ENCODE measurements around the gene CCDC33. TPM values are rescaled to one million over a fixed set of nuclear protein-coding genes. Genes with fewer than 3 reads are reported as not detected.
A peak's percentile ranks its signal among the peaks of the same experiment; 100 is the strongest.

CCDC33 gene
- total RNA-seq, 1 experiment from 2014 or later, result 0.15 TPM

- TF ChIP-seq SIN3A (IDR thresholded peaks at IDR 0.05; ENCODE audit: low read depth) (no peak), JUND (IDR thresholded peaks at IDR 0.05) (no peak), ZNF274 (IDR thresholded peaks at IDR 0.05; ENCODE audit: low read depth, low read length) (no peak), EZH2 (IDR thresholded peaks at IDR 0.05) (no peak), SRF (IDR thresholded peaks at IDR 0.05; ENCODE audit: low read depth) (no peak)
- TF ChIP-seq, protein P1, sequence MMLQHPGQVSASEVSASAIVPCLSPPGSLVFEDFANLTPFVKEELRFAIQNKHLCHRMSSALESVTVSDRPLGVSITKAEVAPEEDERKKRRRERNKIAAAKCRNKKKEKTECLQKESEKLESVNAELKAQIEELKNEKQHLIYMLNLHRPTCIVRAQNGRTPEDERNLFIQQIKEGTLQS (IDR thresholded peaks at IDR 0.05), result no peak
Observed at GRCh38 chr15:74306781-74307217, 70.7 kb downstream of the CCDC33 start (continued).

DNA sequence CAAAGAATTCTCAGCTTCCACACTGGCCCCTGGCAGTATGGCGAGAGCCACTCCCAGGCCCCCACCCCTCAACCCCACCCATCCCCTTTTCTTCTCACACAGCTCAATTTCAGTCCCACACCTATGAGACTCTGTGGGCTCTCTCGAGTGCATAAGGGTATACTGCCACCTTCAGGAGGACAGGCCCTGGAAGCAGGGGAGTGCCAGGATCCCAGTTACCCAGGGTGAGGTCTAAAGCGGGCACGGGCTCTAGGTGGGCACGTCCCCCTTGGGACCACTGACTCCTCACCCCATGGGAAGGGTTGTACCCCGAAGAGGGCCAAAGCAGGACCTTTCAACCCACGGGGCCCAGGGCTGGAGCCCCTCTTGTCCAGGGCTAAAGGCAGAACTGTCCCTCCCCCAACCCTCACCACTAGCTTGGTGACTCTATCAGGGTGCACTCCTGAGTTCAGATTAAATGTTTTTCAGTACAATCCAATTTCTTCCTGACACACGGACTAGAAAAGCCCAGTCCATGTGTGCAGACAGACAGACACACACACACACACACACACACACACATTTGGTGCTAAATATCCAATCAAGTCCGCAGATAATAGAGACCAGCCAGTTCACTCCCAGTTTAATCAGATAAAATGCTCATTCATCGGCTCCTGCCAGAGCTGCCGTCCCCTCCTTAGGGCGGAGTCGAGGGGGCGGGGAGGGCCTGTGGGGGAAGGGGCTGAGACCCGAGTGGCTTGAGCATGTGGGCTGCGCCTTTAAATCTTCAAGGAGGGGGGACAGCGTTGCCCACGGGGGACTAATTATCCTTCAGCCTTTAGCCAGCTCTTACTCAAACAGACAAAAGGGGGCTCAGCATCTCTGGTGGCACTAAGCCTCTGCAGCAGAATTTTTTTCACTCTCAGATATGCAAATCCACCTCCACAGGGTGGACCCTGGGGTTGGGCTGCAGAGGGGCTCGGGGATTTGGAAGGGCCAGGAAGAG is 72.0 kb downstream of the CCDC33 start:
- RAD21 ChIA-PET (ENCODE audit: low non-redundant PET in 1 of 2, low total read pairs in 2 of 2, uncharacterized antibody in 2 of 2, unreplicated experiment in 2 of 2), result interaction anchor here (0.6 to 1.8 kb wide), 20 partner anchors 9 to 335 kb away, joined by 3 to 10 read pairs (median 4); no protein-coding TSS in a partner anchor
- H3K4me2 ChIP-seq (ENCODE audit: low read length), result peak overlapping the region; percentile 39
- H3K79me2 ChIP-seq (ENCODE audit: insufficient read depth, low read length), result no peaks in the 10 kb centered on the region
- H3K9me2 ChIP-seq (ENCODE audit: insufficient read depth), result no peaks in the 10 kb centered on the region
- POLR2A ChIA-PET, result interaction anchor here (0.7 kb wide), 1 partner anchor 182 kb away, joined by 4 read pairs; no protein-coding TSS in a partner anchor
- intact Hi-C loops (cut with micrococcal nuclease), result loop anchor here (1.0 to 5.0 kb wide), 3 partner anchors 166 to 336 kb away; no protein-coding TSS in a partner anchor
- no TSS peak for BruUV-seq (replicated peaks)
- no peaks in the 10 kb centered on the region for H3K36me3 ChIP-seq (ENCODE audit: control insufficient read depth in 1 of 2, insufficient read depth in 2 of 2, low read length in 2 of 2)
- H3K27me3 ChIP-seq (ENCODE audit: insufficient read depth, low read length), result no peaks in the 10 kb centered on the region
- no peak overlapping the region for H3K9ac ChIP-seq (ENCODE audit: low read length)
- peak overlapping the region; percentile 5 for H2AFZ ChIP-seq (ENCODE audit: low read depth, low read length, poor library complexity, severe bottlenecking)
- no peaks in the 10 kb centered on the region for H3K9me3 ChIP-seq (ENCODE audit: control insufficient read depth in 1 of 2, insufficient read depth in 1 of 2, low read depth in 1 of 2, low read length in 2 of 2)
- peak; percentile 49 for DNase-seq (ENCODE audit: low read depth, low spot score)
- H3K4me1 ChIP-seq (ENCODE audit: control insufficient read depth in 1 of 2, insufficient read depth in 2 of 2, low read length in 2 of 2), result peaks cover 4 to 18% of the 10 kb centered on the region in 2 experiments; a peak in 3 of 4 replicates
- peak; percentile 89 for ATAC-seq
- H4K20me1 ChIP-seq (ENCODE audit: insufficient read depth), result no peaks in the 10 kb centered on the region
- no peak overlapping the region for H3K27ac ChIP-seq (ENCODE audit: low read depth, low read length)
- CTCF ChIA-PET, result interaction anchor here (0.5 to 5.8 kb wide), 39 partner anchors 11 to 1137 kb away, joined by 3 to 126 read pairs (median 5); partner anchors contain the start of genes ISLR2, PML and STOML1
- H3K4me3 ChIP-seq (replicated peaks in 1 of 2; ENCODE audit: low read depth in 1 of 2, low read length in 2 of 2), result no peak overlapping the region
- TF ChIP-seq ZNF274 (IDR thresholded peaks at IDR 0.05; ENCODE audit: low read depth, low read length), result no peak
- TF ChIP-seq CTCF (IDR thresholded peaks at IDR 0.05 in 2 of 3, conservative IDR thresholded peaks at IDR 0.05 in 1 of 3; ENCODE audit: borderline replicate concordance in 1 of 3, insufficient read depth in 1 of 3, low read depth in 2 of 3, low read length in 2 of 3), result peak; percentile 74 to 88 (median 80); a peak in 5 of 6 replicates
- no peak for TF ChIP-seq EZH2phosphoT487 (IDR thresholded peaks at IDR 0.05; ENCODE audit: borderline replicate concordance)
- TF ChIP-seq POLR2AphosphoS5 (IDR thresholded peaks at IDR 0.05; ENCODE audit: low read depth, low read length), result no peak
- no peak for TF ChIP-seq MAX (IDR thresholded peaks at IDR 0.05)
- TF ChIP-seq POLR2A (IDR thresholded peaks at IDR 0.05; ENCODE audit: borderline replicate concordance, extremely low read depth, insufficient read depth, insufficient read length), result no peak
- TF ChIP-seq RAD21 (IDR thresholded peaks at IDR 0.05; ENCODE audit: low read depth), result peak; percentile 87
- TF ChIP-seq SIN3A (IDR thresholded peaks at IDR 0.05; ENCODE audit: low read depth), result no peak
- TF ChIP-seq TCF7L2 (IDR thresholded peaks at IDR 0.05; ENCODE audit: borderline replicate concordance, extremely low read depth, insufficient read depth, insufficient read length), result no peak
- no peak for TF ChIP-seq REST (IDR thresholded peaks at IDR 0.05; ENCODE audit: low read depth)
- TF ChIP-seq, protein P1 (IDR thresholded peaks at IDR 0.05), result no peak

Measured in HCT116 (cell line).